Neural progenitor cell (in vitro differentiated cells): ENCODE measurements around the gene EPYC.

ENCODE experiments used
- EZH2 ChIP-seq: fragments of 200-600 bp; sonication (generic); IDR thresholded peaks from 2 replicates; pipeline ENCODE4 v1.6.1; 2017; ENCODE audit warnings: antibody characterized with exemption, mild to moderate bottlenecking, moderate library complexity
- TF ChIP-seq, protein P1 (sequence below): fragments of 200-600 bp; sonication (generic); IDR thresholded peaks from 2 replicates; pipeline ENCODE4 v1.5.1; 2017; ENCODE audit warnings: antibody characterized with exemption, mild to moderate bottlenecking

DNA sequence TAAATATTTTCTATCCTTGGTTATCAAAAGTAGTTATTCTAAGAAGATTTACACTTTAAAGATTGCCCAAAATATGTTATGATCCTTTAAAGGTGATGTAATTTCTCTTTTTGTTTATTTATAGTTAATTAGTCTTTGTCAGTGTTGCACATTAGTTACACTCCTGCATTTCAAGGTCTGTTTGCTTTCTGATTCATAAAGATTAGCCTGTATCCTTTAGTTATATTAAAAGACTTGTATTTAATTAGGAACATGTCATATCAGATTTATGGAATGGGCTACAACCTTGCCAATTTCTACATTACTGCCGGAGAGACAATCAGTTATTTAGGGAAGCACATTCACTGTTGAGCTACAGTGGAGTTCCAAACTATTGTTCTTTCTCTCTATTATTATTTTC is 3.5 kb downstream of the EPYC start:
- TF ChIP-seq, protein P1, sequence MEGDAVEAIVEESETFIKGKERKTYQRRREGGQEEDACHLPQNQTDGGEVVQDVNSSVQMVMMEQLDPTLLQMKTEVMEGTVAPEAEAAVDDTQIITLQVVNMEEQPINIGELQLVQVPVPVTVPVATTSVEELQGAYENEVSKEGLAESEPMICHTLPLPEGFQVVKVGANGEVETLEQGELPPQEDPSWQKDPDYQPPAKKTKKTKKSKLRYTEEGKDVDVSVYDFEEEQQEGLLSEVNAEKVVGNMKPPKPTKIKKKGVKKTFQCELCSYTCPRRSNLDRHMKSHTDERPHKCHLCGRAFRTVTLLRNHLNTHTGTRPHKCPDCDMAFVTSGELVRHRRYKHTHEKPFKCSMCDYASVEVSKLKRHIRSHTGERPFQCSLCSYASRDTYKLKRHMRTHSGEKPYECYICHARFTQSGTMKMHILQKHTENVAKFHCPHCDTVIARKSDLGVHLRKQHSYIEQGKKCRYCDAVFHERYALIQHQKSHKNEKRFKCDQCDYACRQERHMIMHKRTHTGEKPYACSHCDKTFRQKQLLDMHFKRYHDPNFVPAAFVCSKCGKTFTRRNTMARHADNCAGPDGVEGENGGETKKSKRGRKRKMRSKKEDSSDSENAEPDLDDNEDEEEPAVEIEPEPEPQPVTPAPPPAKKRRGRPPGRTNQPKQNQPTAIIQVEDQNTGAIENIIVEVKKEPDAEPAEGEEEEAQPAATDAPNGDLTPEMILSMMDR: no peak
- TF ChIP-seq EZH2: no peak
